GM21381 (cell line): ENCODE measurements around the gene AK8.
"Not testable (repeated sequence)": the region's sequence is repeated elsewhere in the genome, so short reads cannot be mapped to it uniquely, and the experiment has no call there.

Experiments
- ATAC-seq: cut with Tn5 transposase; IDR thresholded peaks from one replicate; pipeline ENCODE4 v1.9.1; 2021; ENCODE audit warnings: mild to moderate bottlenecking, moderate library complexity; ENCODE audit not compliant: unreplicated experiment

The AK8 gene

GRCh38 chr9:132722564-132723065 is 155.5 kb downstream of the AK8 start:
- ATAC-seq = no peak

GRCh38 chr9:132721661-132722060 is 156.4 kb downstream of the AK8 start:
- ATAC-seq = no peak

GRCh38 chr9:132718381-132718928 is 159.6 kb downstream of the AK8 start:
- ATAC-seq = not testable (repeated sequence)

GRCh38 chr9:132717326-132717945 is 160.6 kb downstream of the AK8 start:
- ATAC-seq = no peak

GRCh38 chr9:132716007-132716406 is 162.1 kb downstream of the AK8 start:
- ATAC-seq = no peak

- no peak for ATAC-seq
Measured at GRCh38 chr9:132712753-132713152, 165.3 kb downstream of the AK8 start.

- no peak for ATAC-seq
Measured at GRCh38 chr9:132711846-132712245, 166.2 kb downstream of the AK8 start.

GRCh38 chr9:132711152-132711551 is 166.9 kb downstream of the AK8 start:
- not testable (repeated sequence) for ATAC-seq

GRCh38 chr9:132710333-132710732 is 167.8 kb downstream of the AK8 start:
- no peak for ATAC-seq

GRCh38 chr9:132708769-132709430 is 169.2 kb downstream of the AK8 start:
- no peak for ATAC-seq

GRCh38 chr9:132708239-132708638 is 169.8 kb downstream of the AK8 start:
- no peak for ATAC-seq

GRCh38 chr9:132703336-132703735 is 174.7 kb downstream of the AK8 start:
- no peak for ATAC-seq

- no peak for ATAC-seq
Measured at GRCh38 chr9:132702254-132702653, 175.8 kb downstream of the AK8 start.

GRCh38 chr9:132699956-132700355 is 178.1 kb downstream of the AK8 start:
- ATAC-seq = no peak

GRCh38 chr9:132698989-132699388 is 179.1 kb downstream of the AK8 start:
- ATAC-seq = no peak

- ATAC-seq = no peak
Measured at GRCh38 chr9:132697230-132697629, 180.9 kb downstream of the AK8 start.

- ATAC-seq = no peak
Measured at GRCh38 chr9:132694144-132694543, 183.9 kb downstream of the AK8 start.

- ATAC-seq = no peak
Measured at GRCh38 chr9:132690696-132691095, 187.4 kb downstream of the AK8 start.

- ATAC-seq = no peak
Measured at GRCh38 chr9:132683873-132684272, 194.2 kb downstream of the AK8 start.

- no peak for ATAC-seq
Measured at GRCh38 chr9:132681561-132681960, 196.5 kb downstream of the AK8 start.

GRCh38 chr9:132679946-132680625 is 198.0 kb downstream of the AK8 start:
- no peak for ATAC-seq

- ATAC-seq = no peak
Measured at GRCh38 chr9:132677976-132678375, 200.1 kb downstream of the AK8 start.
